Skeletal muscle tissue (tissue), 4 donors: Measurements from ENCODE around the gene RHBDD1. TPM values are rescaled to one million over a fixed set of nuclear protein-coding genes. Genes with fewer than 3 reads are reported as not detected.
A peak's percentile ranks its signal among the peaks of the same experiment; 100 is the strongest.

Experiments
- H3K27ac ChIP-seq: one replicate; pipeline ENCODE4 v1.7.0; 2013; ENCODE audit warnings: mild to moderate bottlenecking, low read depth, low read length, inconsistent platforms
- H3K27me3 ChIP-seq, 3 donors: one replicate each; pipeline ENCODE4 v1.7.0; 2013; ENCODE audit warnings: low read length in 3 of 3; ENCODE audit not compliant: control insufficient read depth in 3 of 3, insufficient read depth in 3 of 3
- H3K36me3 ChIP-seq, 3 donors: one replicate each; pipeline ENCODE4 v1.7.0; 2013; ENCODE audit warnings: low read length in 3 of 3; ENCODE audit not compliant: control insufficient read depth in 3 of 3, insufficient read depth in 3 of 3
- H3K4me1 ChIP-seq, 3 donors: one replicate each; pipeline ENCODE4 v1.7.0; 2013; ENCODE audit warnings: low read length in 3 of 3, mild to moderate bottlenecking in 3 of 3; ENCODE audit not compliant: control insufficient read depth in 3 of 3, insufficient read depth in 3 of 3
- H3K4me3 ChIP-seq, 3 donors: one replicate each; pipeline ENCODE4 v1.7.0; 2013; ENCODE audit warnings: low read length in 3 of 3
- H3K9ac ChIP-seq, 3 donors: one replicate each; pipeline ENCODE4 v1.7.0; 2013; ENCODE audit warnings: low read length in 3 of 3, mild to moderate bottlenecking in 3 of 3, moderate library complexity in 2 of 3, low read depth in 1 of 3
- H3K9me3 ChIP-seq, 3 donors: one replicate each; pipeline ENCODE4 v1.7.0; 2013; ENCODE audit warnings: low read length in 3 of 3; ENCODE audit not compliant: control insufficient read depth in 3 of 3
- total RNA-seq: library from RNA; depleted of rRNA; stranded (reverse); fragments of >200 nt; gene quantifications from one replicate; pipeline ENCODE4 v1.2.3, GENCODE V29; 2014
- donor health status: Osteomylitis.

Gene RHBDD1, protein sequence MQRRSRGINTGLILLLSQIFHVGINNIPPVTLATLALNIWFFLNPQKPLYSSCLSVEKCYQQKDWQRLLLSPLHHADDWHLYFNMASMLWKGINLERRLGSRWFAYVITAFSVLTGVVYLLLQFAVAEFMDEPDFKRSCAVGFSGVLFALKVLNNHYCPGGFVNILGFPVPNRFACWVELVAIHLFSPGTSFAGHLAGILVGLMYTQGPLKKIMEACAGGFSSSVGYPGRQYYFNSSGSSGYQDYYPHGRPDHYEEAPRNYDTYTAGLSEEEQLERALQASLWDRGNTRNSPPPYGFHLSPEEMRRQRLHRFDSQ
- total RNA-seq: 37.6 TPM

DNA sequence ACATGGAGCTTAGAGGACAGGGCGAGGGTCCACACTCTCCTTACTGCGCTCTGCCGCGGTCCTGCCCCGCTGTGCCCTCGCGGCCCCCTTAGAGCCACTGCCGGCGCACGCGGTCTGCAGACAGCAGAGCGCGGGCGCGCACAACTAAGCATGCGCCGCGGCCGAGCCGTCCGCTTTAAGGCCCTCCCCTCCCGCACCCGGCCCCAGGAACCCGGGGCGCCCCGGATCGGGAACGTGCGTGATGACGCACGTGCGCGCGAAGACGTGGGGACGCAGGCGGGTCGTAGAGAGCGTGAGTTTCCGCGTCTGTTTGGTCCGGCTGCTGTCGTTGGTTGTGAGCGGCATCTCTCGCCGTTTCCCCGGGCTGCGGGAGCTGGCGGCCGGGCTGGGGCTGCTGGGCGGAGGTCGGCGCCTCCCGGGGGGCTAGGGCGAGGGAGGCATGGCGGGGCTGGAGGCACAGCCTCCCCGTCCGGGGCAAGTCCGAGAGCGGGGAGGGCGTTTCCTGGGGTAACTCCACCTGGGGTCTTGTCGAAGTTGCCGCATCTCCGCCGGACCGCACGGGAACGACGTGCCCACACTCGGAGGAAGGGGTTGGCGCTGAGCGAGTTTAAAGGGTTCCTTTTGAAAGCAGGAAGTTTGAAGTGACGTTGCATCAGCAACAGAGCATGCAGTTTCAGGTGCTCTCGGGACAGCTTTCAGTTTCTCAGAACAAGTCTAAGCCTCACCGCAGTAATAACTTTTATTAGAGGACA is at the start of gene RHBDD1:
Gene RHBDD1, plus strand, starts transcription at position 259 of the 752 bp plus-strand sequence. CDS start 28,640 bp downstream, outside the sequence.
- peak within 1 kb of the TSS; percentile 91 to 93 (median 93) for H3K4me3 ChIP-seq
- peak within 1 kb of the TSS; percentile 97 for H3K27ac ChIP-seq
- peak within 1 kb of the TSS; percentile 91 to 93 (median 91) for H3K9ac ChIP-seq
- H3K9me3 ChIP-seq: no peaks in the 10 kb centered on the region
- peaks cover 13 to 19% (median 15%) of the 10 kb centered on the region in 3 donors for H3K4me1 ChIP-seq
- no peaks in the 10 kb centered on the region for H3K27me3 ChIP-seq
- H3K36me3 ChIP-seq: peaks cover 0 to 3% (median 0%) of the 10 kb centered on the region in 3 donors

DNA sequence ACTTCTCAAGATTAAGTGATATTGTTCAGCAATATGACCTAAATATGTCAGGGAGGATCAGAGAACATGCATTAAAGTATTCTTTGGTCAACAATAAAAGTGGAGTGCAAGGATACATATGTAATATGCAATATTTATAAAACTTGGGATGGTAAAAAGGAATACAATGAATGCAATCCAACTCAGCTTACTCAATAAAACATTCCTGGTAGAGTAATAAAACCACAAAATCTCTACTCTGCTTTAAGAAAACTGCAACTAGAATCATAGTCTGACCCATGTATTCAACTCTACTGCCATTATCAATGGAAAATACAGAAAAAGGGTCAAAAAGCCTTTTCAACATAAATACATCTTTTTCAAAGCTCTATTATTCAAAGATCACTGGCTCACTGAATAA is 47.8 kb upstream of the RHBDD1 start:
- Histone ChIP-seq H3K4me1 (peaks cover 24 to 38% (median 31%) of the 10 kb centered on the region in 3 donors), H3K27ac (no peak overlapping the region), H3K36me3 (no peaks in the 10 kb centered on the region), H3K9me3 (peaks cover 0 to 2% (median 0%) of the 10 kb centered on the region in 3 donors), H3K9ac (no peak overlapping the region), H3K27me3 (no peaks in the 10 kb centered on the region), H3K4me3 (no peak overlapping the region)

DNA sequence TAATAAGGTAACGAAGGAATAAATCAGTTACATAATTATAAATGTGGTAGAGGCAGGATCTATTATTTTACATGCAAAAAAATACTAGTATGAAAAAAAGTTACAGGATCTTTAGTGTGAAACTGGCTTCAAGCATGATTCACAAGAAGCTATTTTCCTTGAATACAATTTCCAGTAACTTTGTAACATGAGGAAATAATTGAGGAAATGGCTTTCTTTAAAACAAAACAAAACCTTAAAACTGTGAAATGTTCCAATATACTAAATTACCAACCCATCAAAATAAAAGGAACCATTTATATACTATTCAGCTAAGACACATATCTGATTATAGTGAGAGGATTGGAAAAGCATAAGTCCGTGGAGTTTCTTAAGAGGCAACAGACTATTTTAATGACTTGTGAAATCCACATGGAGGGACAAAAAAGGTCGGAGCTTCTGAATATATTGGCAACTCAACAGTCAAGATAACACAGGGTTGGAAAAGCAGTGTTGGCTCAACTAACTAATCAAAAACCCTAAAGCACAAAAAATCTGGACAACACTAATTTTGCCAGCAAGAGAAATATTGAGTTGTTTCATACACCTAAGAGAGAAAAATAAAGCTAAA is 46.9 kb upstream of the RHBDD1 start:
- no peaks in the 10 kb centered on the region for H3K9me3 ChIP-seq
- H3K4me3 ChIP-seq: no peak overlapping the region
- no peak overlapping the region for H3K9ac ChIP-seq
- no peaks in the 10 kb centered on the region for H3K36me3 ChIP-seq
- H3K27ac ChIP-seq: peak overlapping the region; percentile 49
- H3K27me3 ChIP-seq: no peaks in the 10 kb centered on the region
- peaks cover 24 to 42% (median 34%) of the 10 kb centered on the region in 3 donors for H3K4me1 ChIP-seq

DNA sequence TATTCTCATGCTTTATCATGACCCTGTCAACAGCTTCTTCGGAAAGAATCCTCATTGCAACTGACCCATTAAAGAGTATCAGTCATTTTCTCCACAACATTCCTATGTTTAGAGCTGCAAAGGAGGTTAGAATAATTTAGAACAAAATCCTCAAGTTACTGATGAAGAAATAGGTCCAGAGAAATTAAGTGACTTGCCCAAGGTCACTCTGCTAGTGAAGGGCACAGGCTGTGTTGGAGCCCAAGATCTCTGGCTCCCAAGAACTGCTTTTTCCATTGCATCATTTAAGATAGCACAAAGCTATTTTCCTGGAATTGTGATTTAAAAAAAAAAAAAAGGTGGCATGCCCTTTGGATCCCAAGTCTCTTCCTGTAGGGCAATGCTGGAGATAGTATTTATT is 45.8 kb upstream of the RHBDD1 start:
- Histone ChIP-seq H3K9me3 (no peaks in the 10 kb centered on the region), H3K36me3 (no peaks in the 10 kb centered on the region), H3K4me1 (peaks cover 24 to 43% (median 34%) of the 10 kb centered on the region in 3 donors), H3K27ac (peak overlapping the region; percentile 49), H3K9ac (peak overlapping the region in 1 of 3 donors; percentile 37), H3K4me3 (no peak overlapping the region), H3K27me3 (no peaks in the 10 kb centered on the region)

DNA sequence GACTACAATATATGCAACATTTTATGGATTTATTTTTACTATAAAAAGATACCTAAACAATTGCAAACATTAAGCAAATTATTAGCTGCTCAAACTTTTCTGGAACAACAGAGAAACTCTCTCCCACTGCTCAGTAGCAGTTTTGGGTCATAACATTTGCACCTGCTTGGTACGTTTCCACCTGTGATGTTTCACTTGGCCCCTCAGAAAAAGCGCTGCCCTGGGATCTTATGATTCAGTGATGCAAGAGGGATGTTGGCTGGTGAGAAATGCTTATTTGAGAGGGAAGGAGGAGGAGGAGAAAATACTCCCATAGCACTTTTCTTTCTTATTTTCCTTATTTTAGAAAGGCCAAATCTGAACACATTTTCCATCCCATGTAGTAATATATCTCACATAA is 45.4 kb upstream of the RHBDD1 start:
- Histone ChIP-seq H3K4me3 (peak overlapping the region; percentile 73 to 79 (median 79)), H3K9ac (peak overlapping the region; percentile 74 to 83 (median 79)), H3K36me3 (peaks cover 0 to 3% (median under 1%) of the 10 kb centered on the region in 3 donors), H3K27me3 (no peaks in the 10 kb centered on the region), H3K27ac (peak overlapping the region; percentile 89), H3K9me3 (no peaks in the 10 kb centered on the region), H3K4me1 (peaks cover 27 to 47% (median 37%) of the 10 kb centered on the region in 3 donors)

DNA sequence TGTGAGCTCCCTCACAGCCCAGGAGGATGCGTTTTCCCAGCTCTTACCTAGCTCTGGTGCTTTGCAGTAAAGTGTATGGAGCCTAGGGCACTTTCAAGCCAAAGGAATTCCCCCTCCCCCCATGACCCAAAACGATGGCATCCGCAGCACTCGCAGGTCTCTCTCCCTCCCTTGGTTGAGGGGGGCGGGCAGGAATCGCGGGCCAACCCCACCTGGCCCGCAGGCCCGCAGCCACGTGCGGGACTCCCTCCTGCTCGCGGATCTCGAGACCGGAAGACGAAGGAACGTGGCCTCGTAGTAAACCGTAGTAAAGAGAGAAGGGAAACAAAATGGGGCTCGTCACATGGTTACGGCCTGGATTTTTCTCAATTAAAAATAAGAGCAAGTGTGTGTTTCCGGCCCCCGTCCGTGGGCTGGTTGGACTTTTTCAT is 44.8 kb upstream of the RHBDD1 start:
- Histone ChIP-seq H3K9ac (peak overlapping the region; percentile 74 to 83 (median 79)), H3K4me1 (peaks cover 34 to 53% (median 44%) of the 10 kb centered on the region in 3 donors), H3K27me3 (no peaks in the 10 kb centered on the region), H3K9me3 (no peaks in the 10 kb centered on the region), H3K36me3 (peaks cover 0 to 4% (median 3%) of the 10 kb centered on the region in 3 donors), H3K27ac (peak overlapping the region; percentile 89), H3K4me3 (peak overlapping the region; percentile 73 to 79 (median 79))

DNA sequence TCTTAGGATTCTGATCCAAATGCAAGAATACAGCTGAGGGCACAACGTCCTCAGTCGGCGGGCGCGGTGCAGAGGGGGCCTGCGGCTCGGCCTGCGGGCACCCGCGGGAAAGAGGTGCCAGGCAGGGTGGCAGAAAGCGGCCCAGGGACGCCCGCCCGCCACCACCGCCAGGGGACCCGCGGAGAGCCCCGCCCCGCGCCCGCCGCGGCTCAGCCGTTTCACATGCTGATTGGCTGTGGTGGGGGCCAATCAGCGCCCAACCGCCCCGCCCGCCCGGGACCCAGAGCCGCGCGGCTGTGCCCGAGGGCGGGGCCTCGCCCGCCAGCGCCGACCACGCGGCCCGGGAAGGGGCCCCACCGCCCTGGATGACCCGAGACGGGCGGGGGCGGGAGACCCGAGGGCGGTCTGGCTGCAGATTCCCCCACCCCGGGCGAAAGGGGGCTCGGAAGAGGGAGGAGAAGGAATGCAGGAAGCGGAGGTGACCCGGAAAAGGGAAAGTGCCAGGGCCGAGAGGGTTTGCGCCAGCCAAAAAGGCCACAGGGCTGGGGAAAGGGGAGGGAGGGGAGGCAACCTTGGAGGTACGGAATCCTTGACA is 44.3 kb upstream of the RHBDD1 start:
- Histone ChIP-seq H3K9me3 (no peaks in the 10 kb centered on the region), H3K27ac (peak overlapping the region; percentile 89), H3K27me3 (no peaks in the 10 kb centered on the region), H3K4me1 (peaks cover 39 to 55% (median 49%) of the 10 kb centered on the region in 3 donors), H3K36me3 (peaks cover 3 to 9% (median 8%) of the 10 kb centered on the region in 3 donors), H3K4me3 (peak overlapping the region; percentile 73 to 79 (median 79)), H3K9ac (peak overlapping the region; percentile 86 to 92 (median 92))

DNA sequence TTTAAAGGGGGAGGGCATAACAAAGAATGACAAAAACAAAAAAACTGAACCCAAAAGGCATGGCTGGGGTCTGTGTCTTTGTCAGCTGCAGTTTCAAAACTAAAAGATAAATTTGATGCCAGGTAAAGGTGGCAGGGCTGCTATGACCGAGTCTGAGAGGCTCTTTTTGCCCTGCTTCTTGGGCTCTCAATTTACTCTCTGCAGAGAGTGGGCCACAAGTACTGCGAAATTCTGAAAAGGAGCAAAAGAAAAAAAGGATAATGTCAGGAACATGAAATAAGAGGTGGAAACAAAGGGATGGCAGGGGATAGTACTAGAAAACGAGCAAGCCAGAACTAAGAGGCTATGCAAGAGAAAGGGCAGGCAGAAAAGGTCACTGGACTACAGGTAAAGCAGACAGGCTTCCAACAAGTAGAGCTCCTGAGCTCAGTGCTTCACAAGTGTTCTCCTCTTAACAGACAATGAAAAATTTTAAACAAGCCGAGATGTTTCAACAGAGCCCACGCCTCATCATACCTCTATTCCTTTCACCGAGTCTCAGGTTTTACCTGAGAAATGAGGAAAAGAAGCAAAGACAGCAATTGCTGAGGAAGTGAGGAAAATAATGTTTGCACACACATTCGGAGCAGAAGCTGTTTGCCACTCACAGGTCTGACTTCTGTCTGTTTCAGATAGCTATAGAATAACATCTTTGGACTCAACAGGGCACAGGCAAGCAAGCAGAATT is 43.5 kb upstream of the RHBDD1 start:
- Histone ChIP-seq H3K4me3 (peak overlapping the region; percentile 57 to 74 (median 73)), H3K9ac (peak overlapping the region; percentile 86 to 92 (median 92)), H3K36me3 (peaks cover 7 to 16% (median 12%) of the 10 kb centered on the region in 3 donors), H3K27ac (peak overlapping the region; percentile 89), H3K27me3 (no peaks in the 10 kb centered on the region), H3K4me1 (peaks cover 46 to 63% (median 56%) of the 10 kb centered on the region in 3 donors), H3K9me3 (no peaks in the 10 kb centered on the region)

DNA sequence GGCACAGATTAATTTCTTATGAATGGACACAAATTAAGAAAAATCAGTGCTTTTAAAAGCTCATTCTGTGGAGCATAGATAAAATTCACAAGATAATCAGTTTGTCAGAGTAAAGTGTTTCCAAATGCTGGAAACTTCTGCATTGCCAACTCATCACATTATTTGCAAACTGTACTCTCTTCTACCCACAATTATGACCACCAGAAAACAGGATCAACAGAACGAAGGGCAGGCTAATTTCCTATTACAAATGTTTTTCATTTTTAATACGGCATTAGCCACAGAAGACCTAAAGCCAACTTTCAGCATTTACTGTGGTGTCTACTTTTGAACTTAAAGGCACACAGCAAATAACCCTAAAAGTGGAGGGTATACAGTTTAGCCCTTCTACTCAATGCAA is 42.2 kb upstream of the RHBDD1 start:
- peak overlapping the region; percentile 57 to 73 (median 69) for H3K4me3 ChIP-seq
- peaks cover 7 to 23% (median 21%) of the 10 kb centered on the region in 3 donors for H3K36me3 ChIP-seq
- H3K27me3 ChIP-seq: peaks cover 0 to 3% (median 0%) of the 10 kb centered on the region in 3 donors
- H3K4me1 ChIP-seq: peaks cover 56 to 68% (median 65%) of the 10 kb centered on the region in 3 donors
- no peaks in the 10 kb centered on the region for H3K9me3 ChIP-seq
- H3K27ac ChIP-seq: peak overlapping the region; percentile 89
- H3K9ac ChIP-seq: peak overlapping the region; percentile 76 to 92 (median 92)
